CD4-positive, alpha-beta T cell (primary cell): ENCODE data around the gene SLC12A9. TPM values are rescaled to one million over a fixed set of nuclear protein-coding genes. Genes with fewer than 3 reads are reported as not detected.
"Not testable (repeated sequence)": the region's sequence is repeated elsewhere in the genome, so short reads cannot be mapped to it uniquely, and the experiment has no call there.

Source experiments
- ATAC-seq: fragments of 200-7000 bp; cut with Tn5 transposase; one replicate; pipeline ENCODE4 v1.10.0; 2022; ENCODE audit warnings: mild to moderate bottlenecking; ENCODE audit not compliant: poor library complexity
- CTCF ChIA-PET: fragments of 350-600 bp; sonication (Branson Sonifier 250); formaldehyde crosslinking; loops from one replicate; lab custom pipeline; 2021; ENCODE audit warnings: antibody characterized with exemption, inconsistent platforms; lab: Charles Lee
- POLR2A ChIA-PET: fragments of 350-600 bp; sonication (Branson Sonifier 250); formaldehyde crosslinking; loops from one replicate; lab custom pipeline; 2021; ENCODE audit warnings: antibody characterized with exemption, inconsistent platforms; lab: Charles Lee
- DNase-seq, 14 experiments: peaks; one replicate each; pipeline ENCODE4 v3.0.0-alpha.2; 2013 to 2020; ENCODE audit warnings: mixed read lengths in 2 of 14
- H3K27ac ChIP-seq, 2 donors: one replicate each; pipeline versions ENCODE4 v1.5.1 to v1.7.0; 2013; ENCODE audit warnings: low read length in 2 of 2, low read depth in 1 of 2, mild to moderate bottlenecking in 1 of 2
- H3K27me3 ChIP-seq, 2 experiments: 1 replicate in 1 of 2; 2 replicates in 1 of 2; pipeline versions ENCODE4 v1.6.1 to v1.7.0; 2013; ENCODE audit warnings: low read length in 2 of 2, control low read depth in 1 of 2, mild to moderate bottlenecking in 1 of 2, moderate library complexity in 1 of 2; ENCODE audit not compliant: insufficient read depth in 2 of 2, control insufficient read depth in 1 of 2
- H3K36me3 ChIP-seq: one replicate; pipeline ENCODE4 v1.6.1; 2013; ENCODE audit warnings: low read length, control low read depth; ENCODE audit not compliant: insufficient read depth
- H3K4me1 ChIP-seq: one replicate; pipeline ENCODE4 v1.6.1; 2013; ENCODE audit warnings: low read length, control low read depth; ENCODE audit not compliant: insufficient read depth
- H3K4me3 ChIP-seq: one replicate; pipeline ENCODE4 v1.5.1; 2013; ENCODE audit warnings: mild to moderate bottlenecking, low read length, moderate library complexity
- H3K9me3 ChIP-seq, 2 experiments: 1 replicate in 1 of 2; 2 replicates in 1 of 2; pipeline versions ENCODE4 v1.6.1 to v1.7.0; 2013; ENCODE audit warnings: low read length in 2 of 2, mild to moderate bottlenecking in 2 of 2, control low read depth in 1 of 2, moderate library complexity in 1 of 2; ENCODE audit not compliant: control insufficient read depth in 1 of 2, insufficient read depth in 1 of 2
- H3K27ac Mint-ChIP-seq: one replicate; pipeline ENCODE4 v1.8.0; 2020; ENCODE audit warnings: mixed read lengths
- H3K27me3 Mint-ChIP-seq: one replicate; pipeline ENCODE4 v1.8.0; 2021; ENCODE audit warnings: mixed read lengths
- H3K36me3 Mint-ChIP-seq: one replicate; pipeline ENCODE4 v1.8.0; 2021; ENCODE audit warnings: low read depth, mixed read lengths
- H3K4me1 Mint-ChIP-seq: one replicate; pipeline ENCODE4 v1.8.0; 2021; ENCODE audit warnings: low read depth, mixed read lengths
- H3K4me3 Mint-ChIP-seq: one replicate; pipeline ENCODE4 v1.8.0; 2020; ENCODE audit warnings: mild to moderate bottlenecking, mixed read lengths
- H3K9me3 Mint-ChIP-seq: one replicate; pipeline ENCODE4 v1.8.0; 2020; ENCODE audit warnings: mixed read lengths
- CTCF ChIP-seq: fragments of 200-600 bp; IDR thresholded peaks from one replicate; pipeline ENCODE4 v1.8.0; 2022; ENCODE audit warnings: antibody characterized with exemption, mild to moderate bottlenecking
- intact Hi-C, 2 experiments: fragments of 100-400 bp; cut with DNase I in 1 of 2; cut with micrococcal nuclease in 1 of 2; formaldehyde crosslinking; loops; one replicate each; pipeline versions ENCODE4 v1.15.1 to v1.9.0; 2023 to 2025; cut with DNase I, micrococcal nuclease
- total RNA-seq, 174 experiments: library from RNA in 2 of 174; stranded (reverse) in 2 of 174; gene quantifications; one replicate each; pipeline ENCODE4 v1.2.3 and lab custom pipeline; 2021 to 2026

The SLC12A9 gene
- total RNA-seq, 2 experiments from 2014 or later: 26.3 to 28.2 TPM

GRCh38 chr7:100808354-100808875 is 44.1 kb upstream of the SLC12A9 start:
- Histone ChIP-seq H3K4me1 (no peaks in the 10 kb centered on the region), H3K4me3 (no peak overlapping the region), H3K9me3 (no peaks in the 10 kb centered on the region), H3K36me3 (no peaks in the 10 kb centered on the region), H3K27me3 (no peaks in the 10 kb centered on the region), H3K27ac (no peak overlapping the region)
- no peak for ATAC-seq
- Mint-ChIP-seq H3K36me3 (peaks cover 4% of the 10 kb centered on the region), H3K4me3 (no peak overlapping the region), H3K27ac (no peak overlapping the region), H3K9me3 (no peaks in the 10 kb centered on the region), H3K4me1 (no peaks in the 10 kb centered on the region), H3K27me3 (no peaks in the 10 kb centered on the region)
- no peak for TF ChIP-seq CTCF
- ChIA-PET CTCF (no interaction called here), POLR2A (no interaction called here)
- intact Hi-C loops: no loop called here
- no peak for DNase-seq

GRCh38 chr7:100811480-100811879 is 41.0 kb upstream of the SLC12A9 start:
- intact Hi-C loops: no loop called here
- Mint-ChIP-seq H3K4me1 (no peaks in the 10 kb centered on the region), H3K27me3 (no peaks in the 10 kb centered on the region), H3K9me3 (no peaks in the 10 kb centered on the region), H3K36me3 (peaks cover 4% of the 10 kb centered on the region), H3K27ac (no peak overlapping the region), H3K4me3 (no peak overlapping the region)
- Histone ChIP-seq H3K27me3 (no peaks in the 10 kb centered on the region), H3K36me3 (no peaks in the 10 kb centered on the region), H3K4me3 (no peak overlapping the region), H3K4me1 (no peaks in the 10 kb centered on the region), H3K27ac (no peak overlapping the region), H3K9me3 (no peaks in the 10 kb centered on the region)
- POLR2A ChIA-PET: no interaction called here
- TF ChIP-seq CTCF: no peak
- ATAC-seq (no peak), DNase-seq (no peak)
- CTCF ChIA-PET: interaction anchor here (0.6 kb wide), 1 partner anchor 631 kb away, joined by 3 read pairs; no protein-coding TSS in a partner anchor

- TF ChIP-seq CTCF: no peak
- ATAC-seq (no peak), DNase-seq (no peak)
- Mint-ChIP-seq H3K4me3 (no peak overlapping the region), H3K27me3 (no peaks in the 10 kb centered on the region), H3K27ac (no peak overlapping the region), H3K9me3 (no peaks in the 10 kb centered on the region), H3K36me3 (peaks cover 4% of the 10 kb centered on the region), H3K4me1 (no peaks in the 10 kb centered on the region)
- Histone ChIP-seq H3K4me1 (no peaks in the 10 kb centered on the region), H3K9me3 (no peaks in the 10 kb centered on the region), H3K27ac (no peak overlapping the region), H3K36me3 (no peaks in the 10 kb centered on the region), H3K4me3 (no peak overlapping the region), H3K27me3 (no peaks in the 10 kb centered on the region)
- CTCF ChIA-PET: no interaction called here
- intact Hi-C loops: no loop called here
- POLR2A ChIA-PET: no interaction called here
Measured at GRCh38 chr7:100812729-100813128, 39.8 kb upstream of the SLC12A9 start.

GRCh38 chr7:100816515-100816914 is 36.0 kb upstream of the SLC12A9 start:
- H3K36me3 Mint-ChIP-seq, H3K27ac Mint-ChIP-seq, H3K4me1 Mint-ChIP-seq, H3K4me1 ChIP-seq, H3K27me3 ChIP-seq, H3K36me3 ChIP-seq, DNase-seq, intact Hi-C loops, CTCF ChIA-PET, H3K27me3 Mint-ChIP-seq, H3K4me3 ChIP-seq, POLR2A ChIA-PET, H3K27ac ChIP-seq, H3K9me3 ChIP-seq, H3K9me3 Mint-ChIP-seq, H3K4me3 Mint-ChIP-seq, ATAC-seq: not testable (repeated sequence)
